Measurements from ENCODE around the gene ST7. TPM values are rescaled to one million over a fixed set of nuclear protein-coding genes. Genes with fewer than 3 reads are reported as not detected.

Gene ST7
- 10 to 100 TPM in 3 of 4 donors, 1 to 10 TPM in 1; 7.2 to 47.9 (median 19.1) TPM for total RNA-seq

GRCh38 chr7:116953372-116953905, at the start of gene ST7:
Gene ST7 (plus strand): TSS chr7:116953501. CDS start chr7:116953541, 40 bp downstream.
- peaks cover 5 to 34% (median 22%) of the 10 kb centered on the region in 4 donors for H3K4me1 ChIP-seq
- intact Hi-C loops (cut with DNase I; ENCODE audit: low total_unique reads) = no loop called here
- no peaks in the 10 kb centered on the region for H3K36me3 ChIP-seq
- no peaks in the 10 kb centered on the region for H3K27me3 ChIP-seq
- in situ Hi-C loops (cut with MboI; ENCODE audit: low pct_ligation_motif_present in 1 of 4, low pct_unique_long_range_greater_than_20kb in 1 of 4, low sequenced_read_pairs in 3 of 4) = loop anchor here in 1 of 4 donors (25.0 kb wide), 1 partner anchor 1234 kb away; the partner anchor contains the start of gene LSM8
- H3K9me3 ChIP-seq = no peaks in the 10 kb centered on the region
- DNase-seq = peak; percentile 64
- H3K27ac ChIP-seq = peak within 1 kb of the TSS; percentile 99 to 100 (median 100)
- no peak for TF ChIP-seq CTCF (IDR thresholded peaks at IDR 0.05)
- peak; percentile 56 for TF ChIP-seq POLR2A (IDR thresholded peaks at IDR 0.05)
- peak in 2 of 3 donors; percentile 19 to 64 for TF ChIP-seq POLR2AphosphoS5 (IDR thresholded peaks at IDR 0.05)
- TF ChIP-seq EP300 (IDR thresholded peaks at IDR 0.05; ENCODE audit: low read depth) = no peak
- 0% methylated on average over 18 of the region's 77 CpGs; no CpG with 5 or more reads in 1 of the 2 donors for WGBS, 2 donors (ENCODE audit: low coverage in 1 of 2)
- H3K4me3 ChIP-seq = peak within 1 kb of the TSS; percentile 71 to 99 (median 95)

GRCh38 chr7:116906391-116906790, 46.9 kb upstream of the ST7 start:
- 92 to 94% methylated on average over 1 of the region's 1 CpG for WGBS, 2 donors (ENCODE audit: low coverage in 1 of 2)
- DNase-seq = no peak
- peaks cover 0 to 41% (median 12%) of the 10 kb centered on the region in 4 donors for H3K36me3 ChIP-seq
- no peaks in the 10 kb centered on the region for H3K9me3 ChIP-seq
- no peak overlapping the region for H3K4me3 ChIP-seq
- intact Hi-C loops (cut with DNase I; ENCODE audit: low total_unique reads) = no loop called here
- H3K27me3 ChIP-seq = no peaks in the 10 kb centered on the region
- in situ Hi-C loops (cut with MboI; ENCODE audit: low pct_ligation_motif_present in 1 of 4, low pct_unique_long_range_greater_than_20kb in 1 of 4, low sequenced_read_pairs in 3 of 4) = no loop called here
- H3K4me1 ChIP-seq = no peaks in the 10 kb centered on the region
- no peak overlapping the region for H3K27ac ChIP-seq
- TF ChIP-seq POLR2A (IDR thresholded peaks at IDR 0.05) (no peak), POLR2AphosphoS5 (IDR thresholded peaks at IDR 0.05) (no peak), EP300 (IDR thresholded peaks at IDR 0.05; ENCODE audit: low read depth) (no peak), CTCF (IDR thresholded peaks at IDR 0.05) (no peak)

- peaks cover 0 to 47% (median 19%) of the 10 kb centered on the region in 4 donors for H3K36me3 ChIP-seq
Observed at GRCh38 chr7:116910383-116910782, 42.9 kb upstream of the ST7 start.

DNA sequence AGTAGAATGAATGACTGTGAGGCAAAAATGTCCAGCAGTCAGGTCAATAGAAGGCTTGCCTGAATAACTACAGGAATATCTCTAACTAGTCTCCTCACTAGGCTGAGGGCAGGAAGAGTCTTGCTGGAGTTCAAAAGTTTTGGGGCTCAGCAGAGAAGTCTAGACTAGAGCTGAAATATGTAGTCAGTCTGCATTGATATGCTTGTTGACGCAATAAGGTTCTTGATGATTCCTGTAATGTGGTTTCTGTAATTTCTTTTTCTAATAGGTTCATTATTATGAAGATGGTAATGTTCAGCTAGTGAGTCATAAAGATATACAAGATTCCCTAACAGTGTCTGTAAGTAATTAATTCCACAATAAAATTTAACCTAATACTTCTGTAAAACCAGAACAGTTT, 41.5 kb upstream of the ST7 start:
- DNase-seq = no peak
- WGBS, 2 donors (ENCODE audit: low coverage in 1 of 2) = 89 to 95% methylated on average over 1 of the region's 1 CpG
- in situ Hi-C loops (cut with MboI; ENCODE audit: low pct_ligation_motif_present in 1 of 4, low pct_unique_long_range_greater_than_20kb in 1 of 4, low sequenced_read_pairs in 3 of 4) (no loop called here), intact Hi-C loops (cut with DNase I; ENCODE audit: low total_unique reads) (no loop called here)
- Histone ChIP-seq H3K27me3 (no peaks in the 10 kb centered on the region), H3K4me3 (no peak overlapping the region), H3K36me3 (peaks cover 0 to 43% (median 19%) of the 10 kb centered on the region in 4 donors), H3K27ac (no peak overlapping the region), H3K9me3 (no peaks in the 10 kb centered on the region), H3K4me1 (no peaks in the 10 kb centered on the region)
- no peak for TF ChIP-seq CTCF (IDR thresholded peaks at IDR 0.05)
- no peak for TF ChIP-seq POLR2A (IDR thresholded peaks at IDR 0.05)
- TF ChIP-seq EP300 (IDR thresholded peaks at IDR 0.05; ENCODE audit: low read depth) = no peak
- TF ChIP-seq POLR2AphosphoS5 (IDR thresholded peaks at IDR 0.05) = no peak

More at GRCh38 chr7:116910383-116910782, 42.9 kb upstream of the ST7 start:
- TF ChIP-seq CTCF (IDR thresholded peaks at IDR 0.05) = no peak
- TF ChIP-seq POLR2AphosphoS5 (IDR thresholded peaks at IDR 0.05) = no peak
- no peak for TF ChIP-seq EP300 (IDR thresholded peaks at IDR 0.05; ENCODE audit: low read depth)
- no peak for TF ChIP-seq POLR2A (IDR thresholded peaks at IDR 0.05)
- H3K9me3 ChIP-seq = no peaks in the 10 kb centered on the region
- DNase-seq = no peak
- no peaks in the 10 kb centered on the region for H3K27me3 ChIP-seq
- in situ Hi-C loops (cut with MboI; ENCODE audit: low pct_ligation_motif_present in 1 of 4, low pct_unique_long_range_greater_than_20kb in 1 of 4, low sequenced_read_pairs in 3 of 4) (no loop called here), intact Hi-C loops (cut with DNase I; ENCODE audit: low total_unique reads) (no loop called here)
- H3K4me3 ChIP-seq = no peak overlapping the region
- H3K27ac ChIP-seq = no peak overlapping the region
- H3K4me1 ChIP-seq = no peaks in the 10 kb centered on the region
- 96 to 97% methylated on average over 6 of the region's 6 CpGs for WGBS, 2 donors (ENCODE audit: low coverage in 1 of 2)

All from transverse colon (tissue), 4 donors.